Common myeloid progenitor, CD34-positive (primary cell): ENCODE data around the gene KRTAP9-8.
"Not testable (repeated sequence)": the region's sequence is repeated elsewhere in the genome, so short reads cannot be mapped to it uniquely, and the experiment has no call there.

Experiments used
- CTCF ChIA-PET: fragments of 350-600 bp; sonication (Branson Sonifier 250); formaldehyde crosslinking; loops from one replicate; lab custom pipeline; 2021; ENCODE audit warnings: antibody characterized with exemption; lab: Charles Lee
- POLR2A ChIA-PET: fragments of 350-600 bp; sonication (Branson Sonifier 250); formaldehyde crosslinking; loops from one replicate; lab custom pipeline; 2021; ENCODE audit warnings: antibody characterized with exemption; lab: Charles Lee
- DNase-seq, 3 donors: peaks; one replicate each; pipeline versions ENCODE4 v3.0.0 to v3.0.0-alpha.2; 2013
- H3K27ac ChIP-seq, 2 experiments: 1 replicate in 1 of 2; 2 replicates in 1 of 2; pipeline ENCODE4 v1.7.0; 2013; ENCODE audit warnings: inconsistent platforms in 2 of 2, low read length in 2 of 2, mild to moderate bottlenecking in 2 of 2, low read depth in 1 of 2, moderate library complexity in 1 of 2; ENCODE audit not compliant: severe bottlenecking in 2 of 2, insufficient read depth in 1 of 2, poor library complexity in 1 of 2
- H3K27me3 ChIP-seq, 5 experiments: replicated peaks in 2 of 5; 1 replicate in 3 of 5; 2 replicates in 2 of 5; pipeline versions ENCODE4 v1.6.1 to v1.7.0; 2013; ENCODE audit warnings: low read length in 4 of 5, mild to moderate bottlenecking in 2 of 5, moderate library complexity in 2 of 5, inconsistent platforms in 1 of 5; ENCODE audit not compliant: insufficient read depth in 5 of 5, control insufficient read depth in 4 of 5
- H3K36me3 ChIP-seq, 4 experiments: 1 replicate in 2 of 4; 2 replicates in 2 of 4; pipeline versions ENCODE4 v1.6.1 to v1.7.0; 2013; ENCODE audit warnings: low read length in 3 of 4, control low read depth in 1 of 4, mild to moderate bottlenecking in 1 of 4; ENCODE audit not compliant: control insufficient read depth in 4 of 4, insufficient read depth in 4 of 4
- H3K4me1 ChIP-seq, 4 experiments: 1 replicate in 3 of 4; 2 replicates in 1 of 4; pipeline versions ENCODE4 v1.6.1 to v1.7.1; 2013; ENCODE audit warnings: low read length in 3 of 4, mild to moderate bottlenecking in 3 of 4, control low read depth in 1 of 4, inconsistent platforms in 1 of 4, moderate library complexity in 1 of 4; ENCODE audit not compliant: control insufficient read depth in 4 of 4, insufficient read depth in 4 of 4; ENCODE audit errors: control extremely low read depth in 1 of 4
- H3K4me3 ChIP-seq, 7 experiments: 1 replicate in 4 of 7; 2 replicates in 3 of 7; pipeline versions ENCODE4 v1.5.1 to v1.7.0; 2013; ENCODE audit warnings: mild to moderate bottlenecking in 7 of 7, low read length in 6 of 7, moderate library complexity in 6 of 7, inconsistent platforms in 2 of 7, low read depth in 2 of 7, control low read depth in 1 of 7; ENCODE audit not compliant: insufficient read depth in 4 of 7, control insufficient read depth in 1 of 7; ENCODE audit errors: extremely low read depth in 1 of 7
- H3K9me3 ChIP-seq, 5 experiments: 1 replicate in 4 of 5; 2 replicates in 1 of 5; pipeline versions ENCODE4 v1.6.1 to v1.7.1; 2013; ENCODE audit warnings: low read length in 4 of 5, mild to moderate bottlenecking in 2 of 5, inconsistent platforms in 1 of 5, low read depth in 1 of 5, moderate library complexity in 1 of 5; ENCODE audit not compliant: control insufficient read depth in 4 of 5, insufficient read depth in 2 of 5; ENCODE audit errors: control extremely low read depth in 1 of 5
- WGBS: methylation state at CpG from one replicate; pipeline ENCODE4 v1.1.5; 2013; ENCODE audit not compliant: insufficient coverage; 5-methylcytosine and 5-hydroxymethylcytosine counted together

The KRTAP9-8 gene

GRCh38 chr17:41271323-41271722 is 33.5 kb downstream of the KRTAP9-8 start:
- DNase-seq, H3K27ac ChIP-seq, H3K27me3 ChIP-seq, H3K9me3 ChIP-seq, CTCF ChIA-PET, H3K36me3 ChIP-seq, H3K4me3 ChIP-seq, POLR2A ChIA-PET, H3K4me1 ChIP-seq: not testable (repeated sequence)
- no CpG with 5 or more reads among the region's 1 CpG for WGBS

DNA sequence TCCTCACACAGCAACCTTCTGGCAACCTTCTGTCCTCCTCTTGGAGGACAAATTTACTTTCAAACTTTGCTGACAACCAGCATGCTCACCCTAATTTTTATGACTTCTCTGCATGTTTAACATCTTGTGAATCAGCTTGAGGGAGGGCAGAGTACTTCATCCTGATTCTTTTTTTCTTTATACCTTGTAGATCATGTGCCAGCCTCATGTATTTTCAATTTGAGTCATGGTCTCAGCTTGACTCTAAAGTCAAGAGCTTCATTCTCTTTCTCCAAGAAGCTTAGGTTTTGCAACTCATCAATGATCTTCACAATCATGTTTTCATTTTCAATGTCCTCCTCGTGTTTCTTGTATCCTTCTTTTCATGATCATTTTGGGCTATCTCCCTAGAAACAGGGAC is 34.1 kb downstream of the KRTAP9-8 start:
- Histone ChIP-seq H3K27ac (no peak overlapping the region), H3K4me3 (no peak overlapping the region), H3K36me3 (no peaks in the 10 kb centered on the region), H3K4me1 (no peaks in the 10 kb centered on the region), H3K9me3 (no peaks in the 10 kb centered on the region), H3K27me3 (peaks cover 0 to 3% (median 0%) of the 10 kb centered on the region in 5 experiments)
- POLR2A ChIA-PET = no interaction called here
- CTCF ChIA-PET = no interaction called here
- no CpG with 5 or more reads among the region's 1 CpG for WGBS
- no peak for DNase-seq

DNA sequence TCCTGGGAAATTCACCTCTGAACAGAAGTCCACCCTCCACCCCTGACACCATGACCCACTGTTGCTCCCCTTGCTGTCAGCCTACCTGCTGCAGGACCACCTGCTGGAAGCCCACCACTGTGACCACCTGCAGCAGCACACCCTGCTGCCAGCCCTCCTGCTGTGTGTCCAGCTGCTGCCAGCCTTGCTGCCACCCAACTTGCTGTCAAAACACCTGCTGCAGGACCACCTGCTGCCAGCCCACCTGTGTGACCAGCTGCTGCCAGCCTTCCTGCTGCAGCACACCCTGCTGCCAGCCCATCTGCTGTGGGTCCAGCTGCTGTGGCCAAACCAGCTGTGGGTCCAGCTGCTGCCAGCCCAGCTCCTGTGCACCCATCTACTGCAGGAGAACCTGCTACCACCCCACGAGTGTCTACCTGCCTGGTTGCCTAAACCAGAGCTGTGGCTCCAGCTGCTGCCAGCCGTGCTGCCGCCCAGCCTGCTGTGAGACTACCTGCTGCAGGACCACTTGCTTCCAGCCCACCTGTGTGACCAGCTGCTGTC is 37.9 kb downstream of the KRTAP9-8 start, which contains the start of gene KRTAP9-7:
KRTAP9-7 (plus strand) TSS at position 51 of the 543 bp plus-strand sequence; CDS start at position 51, 0 bp downstream.
- H3K36me3 ChIP-seq, H3K9me3 ChIP-seq, H3K4me3 ChIP-seq, H3K27me3 ChIP-seq, DNase-seq, H3K4me1 ChIP-seq, CTCF ChIA-PET, POLR2A ChIA-PET, H3K27ac ChIP-seq: not testable (repeated sequence)
- 100% methylated on average over 2 of the region's 3 CpGs for WGBS

DNA sequence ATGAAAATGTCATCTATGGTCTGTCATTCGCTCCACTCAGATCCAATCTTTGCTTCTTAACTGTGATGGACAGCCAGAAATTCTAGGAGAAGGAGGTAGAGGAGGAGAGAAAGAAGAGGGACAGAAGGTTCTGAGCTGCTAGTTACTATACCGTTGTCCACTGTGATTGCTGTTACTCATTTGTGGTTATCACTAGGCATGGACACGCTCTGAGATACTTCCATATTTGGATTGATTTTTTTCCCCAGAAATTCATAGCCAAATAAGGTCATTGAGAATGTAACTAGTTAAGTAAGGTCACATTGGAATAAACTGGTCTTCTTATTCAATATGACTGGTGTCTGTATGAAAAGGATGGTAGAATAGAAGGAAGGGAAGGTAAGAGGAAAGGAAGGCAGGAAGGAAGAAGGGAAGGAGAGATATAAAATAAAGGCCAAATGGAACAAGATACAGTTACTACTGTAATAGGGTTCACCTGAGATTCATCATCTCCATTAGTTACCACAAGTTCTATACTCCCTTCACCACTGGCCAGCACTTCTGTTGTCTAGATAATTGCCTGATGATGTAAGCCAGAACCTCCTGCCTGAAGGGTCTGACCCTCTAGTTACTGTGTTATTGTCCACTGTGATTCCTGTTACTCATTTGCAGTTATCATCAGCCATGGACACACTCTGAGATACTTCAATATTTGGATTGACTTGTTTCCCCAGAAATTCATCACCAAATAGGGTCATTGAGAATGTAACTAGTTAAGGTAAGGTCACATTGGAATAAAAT is 40.6 kb downstream of the KRTAP9-8 start:
- H3K27ac ChIP-seq = no peak overlapping the region
- H3K4me1 ChIP-seq = no peaks in the 10 kb centered on the region
- no peaks in the 10 kb centered on the region for H3K9me3 ChIP-seq
- no peaks in the 10 kb centered on the region for H3K36me3 ChIP-seq
- POLR2A ChIA-PET = no interaction called here
- H3K27me3 ChIP-seq = peaks cover 0 to 3% (median 0%) of the 10 kb centered on the region in 5 experiments
- 100% methylated on average over 3 of the region's 3 CpGs for WGBS
- H3K4me3 ChIP-seq = no peak overlapping the region
- CTCF ChIA-PET = no interaction called here
- DNase-seq = no peak

GRCh38 chr17:41284043-41284442 is 46.2 kb downstream of the KRTAP9-8 start:
- ChIA-PET POLR2A (no interaction called here), CTCF (no interaction called here)
- 67% methylated on average over 1 of the region's 3 CpGs for WGBS
- Histone ChIP-seq H3K36me3 (no peaks in the 10 kb centered on the region), H3K27ac (no peak overlapping the region), H3K4me1 (peaks cover 0 to 32% (median 8%) of the 10 kb centered on the region in 4 experiments), H3K9me3 (no peaks in the 10 kb centered on the region), H3K4me3 (peak overlapping the region in 1 of 7 experiments; percentile 17), H3K27me3 (no peaks in the 10 kb centered on the region)
- DNase-seq = no peak

DNA sequence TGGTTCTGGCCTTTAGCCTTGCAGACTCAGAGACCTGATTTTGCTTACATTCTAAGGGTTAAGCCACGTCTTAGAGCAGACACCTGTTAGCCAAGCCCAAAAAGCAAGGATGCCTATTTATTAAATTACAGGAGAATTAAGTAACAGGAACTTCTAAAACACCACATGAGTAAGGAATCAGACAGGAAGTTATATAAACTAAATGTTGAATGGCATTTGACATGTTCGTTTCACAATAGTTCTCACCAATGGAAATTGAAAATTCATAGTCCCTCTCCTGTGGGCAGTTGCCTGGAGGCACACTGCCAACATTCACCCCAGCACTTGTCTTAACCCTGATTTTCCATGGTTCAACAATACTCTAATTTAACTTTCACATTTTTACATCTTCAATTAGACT is 46.7 kb downstream of the KRTAP9-8 start:
- H3K27ac ChIP-seq = no peak overlapping the region
- POLR2A ChIA-PET = no interaction called here

DNA sequence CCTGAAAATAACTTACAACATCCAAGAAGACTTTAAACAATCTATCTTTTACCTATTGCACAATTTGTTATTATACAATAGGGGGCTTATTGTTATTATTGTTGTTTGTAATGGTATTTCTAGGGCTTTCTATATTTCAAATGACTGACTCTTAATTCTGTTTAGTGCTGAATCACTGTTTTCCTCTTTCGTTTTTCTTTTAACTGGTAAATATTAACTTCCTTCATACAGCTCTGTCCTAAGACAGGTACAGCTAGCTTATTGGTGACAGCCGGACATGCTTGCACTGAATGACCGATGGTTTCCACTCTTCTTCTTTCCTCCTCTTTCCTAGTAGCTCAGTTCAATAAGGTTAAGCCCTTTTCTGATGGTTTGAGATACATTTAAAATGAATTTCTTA is 49.3 kb downstream of the KRTAP9-8 start:
- DNase-seq = peak in 2 of 3 donors; percentile 20 to 45
- no peak overlapping the region for H3K4me3 ChIP-seq
- WGBS = 0% methylated on average over 1 of the region's 3 CpGs
- ChIA-PET POLR2A (no interaction called here), CTCF (no interaction called here)
- no peaks in the 10 kb centered on the region for H3K9me3 ChIP-seq
- no peaks in the 10 kb centered on the region for H3K36me3 ChIP-seq
- no peaks in the 10 kb centered on the region for H3K27me3 ChIP-seq
- peaks cover 0 to 32% (median 8%) of the 10 kb centered on the region in 4 experiments for H3K4me1 ChIP-seq
- H3K27ac ChIP-seq = no peak overlapping the region

More for the DNA sequence above, 46.7 kb downstream of the KRTAP9-8 start:
- Histone ChIP-seq H3K36me3 (no peaks in the 10 kb centered on the region), H3K4me3 (peak overlapping the region in 1 of 7 experiments; percentile 17), H3K9me3 (no peaks in the 10 kb centered on the region), H3K27me3 (no peaks in the 10 kb centered on the region), H3K4me1 (peaks cover 0 to 32% (median 8%) of the 10 kb centered on the region in 4 experiments)
- CTCF ChIA-PET = no interaction called here
- peak in 2 of 3 donors; percentile 56 to 75 for DNase-seq
- WGBS = 0% methylated on average over 1 of the region's 2 CpGs
